Common myeloid progenitor, CD34-positive (primary cell): ENCODE measurements around the gene OR6K6.
A peak's percentile ranks its signal among the peaks of the same experiment; 100 is the strongest.

Source experiments
- CTCF ChIA-PET: fragments of 350-600 bp; sonication (Branson Sonifier 250); formaldehyde crosslinking; loops from one replicate; lab custom pipeline; 2021; ENCODE audit warnings: antibody characterized with exemption; lab: Charles Lee
- POLR2A ChIA-PET: fragments of 350-600 bp; sonication (Branson Sonifier 250); formaldehyde crosslinking; loops from one replicate; lab custom pipeline; 2021; ENCODE audit warnings: antibody characterized with exemption; lab: Charles Lee
- DNase-seq, 3 donors: peaks; one replicate each; pipeline versions ENCODE4 v3.0.0 to v3.0.0-alpha.2; 2013
- H3K27ac ChIP-seq, 2 experiments: 1 replicate in 1 of 2; 2 replicates in 1 of 2; pipeline ENCODE4 v1.7.0; 2013; ENCODE audit warnings: inconsistent platforms in 2 of 2, low read length in 2 of 2, mild to moderate bottlenecking in 2 of 2, low read depth in 1 of 2, moderate library complexity in 1 of 2; ENCODE audit not compliant: severe bottlenecking in 2 of 2, insufficient read depth in 1 of 2, poor library complexity in 1 of 2
- H3K27me3 ChIP-seq, 5 experiments: replicated peaks in 2 of 5; 1 replicate in 3 of 5; 2 replicates in 2 of 5; pipeline versions ENCODE4 v1.6.1 to v1.7.0; 2013; ENCODE audit warnings: low read length in 4 of 5, mild to moderate bottlenecking in 2 of 5, moderate library complexity in 2 of 5, inconsistent platforms in 1 of 5; ENCODE audit not compliant: insufficient read depth in 5 of 5, control insufficient read depth in 4 of 5
- H3K36me3 ChIP-seq, 4 experiments: 1 replicate in 2 of 4; 2 replicates in 2 of 4; pipeline versions ENCODE4 v1.6.1 to v1.7.0; 2013; ENCODE audit warnings: low read length in 3 of 4, control low read depth in 1 of 4, mild to moderate bottlenecking in 1 of 4; ENCODE audit not compliant: control insufficient read depth in 4 of 4, insufficient read depth in 4 of 4
- H3K4me1 ChIP-seq, 4 experiments: 1 replicate in 3 of 4; 2 replicates in 1 of 4; pipeline versions ENCODE4 v1.6.1 to v1.7.1; 2013; ENCODE audit warnings: low read length in 3 of 4, mild to moderate bottlenecking in 3 of 4, control low read depth in 1 of 4, inconsistent platforms in 1 of 4, moderate library complexity in 1 of 4; ENCODE audit not compliant: control insufficient read depth in 4 of 4, insufficient read depth in 4 of 4; ENCODE audit errors: control extremely low read depth in 1 of 4
- H3K4me3 ChIP-seq, 7 experiments: 1 replicate in 4 of 7; 2 replicates in 3 of 7; pipeline versions ENCODE4 v1.5.1 to v1.7.0; 2013; ENCODE audit warnings: mild to moderate bottlenecking in 7 of 7, low read length in 6 of 7, moderate library complexity in 6 of 7, inconsistent platforms in 2 of 7, low read depth in 2 of 7, control low read depth in 1 of 7; ENCODE audit not compliant: insufficient read depth in 4 of 7, control insufficient read depth in 1 of 7; ENCODE audit errors: extremely low read depth in 1 of 7
- H3K9me3 ChIP-seq, 5 experiments: 1 replicate in 4 of 5; 2 replicates in 1 of 5; pipeline versions ENCODE4 v1.6.1 to v1.7.1; 2013; ENCODE audit warnings: low read length in 4 of 5, mild to moderate bottlenecking in 2 of 5, inconsistent platforms in 1 of 5, low read depth in 1 of 5, moderate library complexity in 1 of 5; ENCODE audit not compliant: control insufficient read depth in 4 of 5, insufficient read depth in 2 of 5; ENCODE audit errors: control extremely low read depth in 1 of 5
- WGBS: methylation state at CpG from one replicate; pipeline ENCODE4 v1.1.5; 2013; ENCODE audit not compliant: insufficient coverage; 5-methylcytosine and 5-hydroxymethylcytosine counted together

The OR6K6 gene

GRCh38 chr1:158752155-158752712 is 2.3 kb upstream of the OR6K6 start:
- ChIA-PET CTCF (no interaction called here), POLR2A (no interaction called here)
- H3K4me3 ChIP-seq: no peak overlapping the region
- H3K4me1 ChIP-seq: no peaks in the 10 kb centered on the region
- no peak overlapping the region for H3K27ac ChIP-seq
- WGBS: 100% methylated on average over 9 of the region's 9 CpGs
- no peaks in the 10 kb centered on the region for H3K9me3 ChIP-seq
- no peaks in the 10 kb centered on the region for H3K36me3 ChIP-seq
- no peak for DNase-seq
- no peaks in the 10 kb centered on the region for H3K27me3 ChIP-seq

- H3K27me3 ChIP-seq: no peaks in the 10 kb centered on the region
- H3K4me3 ChIP-seq: no peak within 1 kb of the TSS
- H3K9me3 ChIP-seq: no peaks in the 10 kb centered on the region
- ChIA-PET POLR2A (no interaction called here), CTCF (no interaction called here)
- H3K36me3 ChIP-seq: no peaks in the 10 kb centered on the region
- no peak within 1 kb of the TSS for H3K27ac ChIP-seq
- WGBS: 90% methylated on average over 4 of the region's 6 CpGs
- no peak for DNase-seq
- H3K4me1 ChIP-seq: no peaks in the 10 kb centered on the region
Observed at GRCh38 chr1:158771950-158772866, 17.7 kb downstream of the OR6K6 start, which contains the start of gene OR6N1. TSS of gene OR6N1 (minus strand) at chr1:158772195. CDS start at chr1:158766682, 5,513 bp downstream.

GRCh38 chr1:158781104-158781503 is 26.6 kb downstream of the OR6K6 start, which contains the start of gene OR6N2:
TSS of gene OR6N2 (minus strand) at chr1:158781204. CDS start at chr1:158777635, 3,569 bp downstream.
- H3K9me3 ChIP-seq: no peaks in the 10 kb centered on the region
- ChIA-PET POLR2A (no interaction called here), CTCF (no interaction called here)
- no peak within 1 kb of the TSS for H3K4me3 ChIP-seq
- H3K27ac ChIP-seq: no peak within 1 kb of the TSS
- H3K4me1 ChIP-seq: no peaks in the 10 kb centered on the region
- no peaks in the 10 kb centered on the region for H3K27me3 ChIP-seq
- no peak for DNase-seq
- no peaks in the 10 kb centered on the region for H3K36me3 ChIP-seq

GRCh38 chr1:158793604-158794003 is 39.1 kb downstream of the OR6K6 start:
- peak in 2 of 3 donors; percentile 13 to 17 for DNase-seq

GRCh38 chr1:158794247-158794646 is 39.7 kb downstream of the OR6K6 start:
- ChIA-PET CTCF (interaction anchor here (0.7 kb wide), 1 partner anchor 14 kb away, joined by 3 read pairs; no protein-coding TSS in a partner anchor), POLR2A (no interaction called here)
- H3K4me1 ChIP-seq: no peaks in the 10 kb centered on the region
- no peak for DNase-seq
- H3K4me3 ChIP-seq: no peak overlapping the region
- 88% methylated on average over 5 of the region's 6 CpGs for WGBS
- no peaks in the 10 kb centered on the region for H3K27me3 ChIP-seq
- H3K36me3 ChIP-seq: no peaks in the 10 kb centered on the region
- H3K9me3 ChIP-seq: no peaks in the 10 kb centered on the region
- H3K27ac ChIP-seq: no peak overlapping the region

More at GRCh38 chr1:158793604-158794003, 39.1 kb downstream of the OR6K6 start:
- CTCF ChIA-PET: interaction anchor here (0.7 kb wide), 1 partner anchor 15 kb away, joined by 3 read pairs; no protein-coding TSS in a partner anchor
- Histone ChIP-seq H3K27me3 (no peaks in the 10 kb centered on the region), H3K9me3 (no peaks in the 10 kb centered on the region), H3K4me1 (no peaks in the 10 kb centered on the region), H3K36me3 (no peaks in the 10 kb centered on the region), H3K27ac (no peak overlapping the region), H3K4me3 (no peak overlapping the region)
- WGBS: 72% methylated on average over 2 of the region's 2 CpGs
- POLR2A ChIA-PET: no interaction called here

- WGBS: 100% methylated on average over 3 of the region's 3 CpGs
- CTCF ChIA-PET: no interaction called here
- Histone ChIP-seq H3K9me3 (no peaks in the 10 kb centered on the region), H3K4me1 (peaks cover 3 to 24% (median 12%) of the 10 kb centered on the region in 4 experiments), H3K4me3 (no peak overlapping the region), H3K27ac (no peak overlapping the region), H3K36me3 (no peaks in the 10 kb centered on the region), H3K27me3 (no peaks in the 10 kb centered on the region)
- POLR2A ChIA-PET: no interaction called here
- peak in 1 of 3 donors; percentile 9 for DNase-seq
Observed at GRCh38 chr1:158798531-158798930, 44.0 kb downstream of the OR6K6 start.

GRCh38 chr1:158799689-158800088 is 45.2 kb downstream of the OR6K6 start:
- no peak overlapping the region for H3K4me3 ChIP-seq
- no peak for DNase-seq
- ChIA-PET CTCF (interaction anchor here (1.3 kb wide), 1 partner anchor 19 kb away, joined by 3 read pairs; no protein-coding TSS in a partner anchor), POLR2A (no interaction called here)
- H3K36me3 ChIP-seq: no peaks in the 10 kb centered on the region
- H3K4me1 ChIP-seq: peaks cover 3 to 24% (median 12%) of the 10 kb centered on the region in 4 experiments
- WGBS: 100% methylated on average over 1 of the region's 4 CpGs
- no peak overlapping the region for H3K27ac ChIP-seq
- no peaks in the 10 kb centered on the region for H3K9me3 ChIP-seq
- no peaks in the 10 kb centered on the region for H3K27me3 ChIP-seq
